Caco-2 (cell line): ENCODE results near the gene NEB. TPM values are rescaled to one million over a fixed set of nuclear protein-coding genes. Genes with fewer than 3 reads are reported as not detected.

Experiments
- BruUV-seq: library from RNA; stranded (reverse); fragments of 400-500 nt; replicated peaks from 2 replicates; lab custom pipeline; 2021; lab: Mats Ljungman, UMichigan
- CTCF ChIA-PET: fragments of 300-600 bp; sonication (Branson Sonifier 250); formaldehyde crosslinking; loops from one replicate; lab custom pipeline; 2022; ENCODE audit warnings: antibody characterized with exemption; lab: Charles Lee
- POLR2A ChIA-PET: fragments of 300-600 bp; sonication (Branson Sonifier 250); formaldehyde crosslinking; loops from one replicate; lab custom pipeline; 2022; ENCODE audit warnings: antibody characterized with exemption; lab: Charles Lee
- DNase-seq, 2 experiments: peaks; one replicate each; pipeline versions ENCODE4 v3.0.0 to v3.0.0-alpha.2; 2020 to 2022
- H3K27me3 ChIP-seq: replicated peaks from 2 replicates; pipeline ENCODE4 v1.6.0; 2011; ENCODE audit warnings: low read length; ENCODE audit not compliant: control insufficient read depth, insufficient read depth
- H3K36me3 ChIP-seq: 2 replicates; pipeline ENCODE4 v1.5.1; 2011; ENCODE audit warnings: low read length; ENCODE audit not compliant: control insufficient read depth, insufficient read depth
- H3K4me1 ChIP-seq: fragments of 250-450 bp; sonication (Bioruptor Pico); 2 replicates; pipeline ENCODE4 v1.5.1; 2020; ENCODE audit warnings: mild to moderate bottlenecking
- H3K4me3 ChIP-seq: 2 replicates; pipeline ENCODE4 v1.5.1; 2011; ENCODE audit warnings: low read depth, mild to moderate bottlenecking, control low read depth, low read length
- H3K9me3 ChIP-seq: fragments of 250-450 bp; sonication (Bioruptor Pico); 2 replicates; pipeline ENCODE4 v1.5.1; 2020; ENCODE audit warnings: mild to moderate bottlenecking, moderate library complexity
- H3K27ac Mint-ChIP-seq: one replicate; pipeline ENCODE4 v1.8.0; 2022; ENCODE audit warnings: mixed read lengths; ENCODE audit not compliant: unreplicated experiment
- H3K27me3 Mint-ChIP-seq: one replicate; pipeline ENCODE4 v1.8.0; 2022; ENCODE audit warnings: mixed read lengths; ENCODE audit not compliant: insufficient read depth, unreplicated experiment
- H3K36me3 Mint-ChIP-seq: one replicate; pipeline ENCODE4 v1.8.0; 2022; ENCODE audit warnings: mild to moderate bottlenecking, mixed read lengths; ENCODE audit not compliant: insufficient read depth, unreplicated experiment
- H3K4me1 Mint-ChIP-seq: one replicate; pipeline ENCODE4 v1.8.0; 2022; ENCODE audit warnings: low read depth, mixed read lengths; ENCODE audit not compliant: unreplicated experiment
- H3K4me3 Mint-ChIP-seq: one replicate; pipeline ENCODE4 v1.8.0; 2022; ENCODE audit warnings: mild to moderate bottlenecking, moderate library complexity, mixed read lengths; ENCODE audit not compliant: unreplicated experiment
- H3K9me3 Mint-ChIP-seq: one replicate; pipeline ENCODE4 v1.8.0; 2022; ENCODE audit warnings: mixed read lengths; ENCODE audit not compliant: unreplicated experiment
- intact Hi-C: fragments of 100-400 bp; cut with micrococcal nuclease; formaldehyde crosslinking; loops from one replicate; pipeline ENCODE4 v1.10.0; 2022; ENCODE audit not compliant: unreplicated experiment
- total RNA-seq: library from RNA; stranded (reverse); gene quantifications from 2 replicates; pipeline ENCODE4 v1.2.3, GENCODE V29; 2022
- TF ChIP-seq, protein P1 (sequence below), 2 experiments: fragments of 200-600 bp in 1 of 2; IDR thresholded peaks; 1 replicate in 1 of 2; 2 replicates in 1 of 2; pipeline versions ENCODE4 v1.5.1 to v1.8.0; 2011 to 2022; ENCODE audit warnings: antibody characterized with exemption in 1 of 2, control low read depth in 1 of 2, inconsistent platforms in 1 of 2, low read depth in 1 of 2, low read length in 1 of 2, mild to moderate bottlenecking in 1 of 2, moderate library complexity in 1 of 2; ENCODE audit not compliant: insufficient read depth in 1 of 2, severe bottlenecking in 1 of 2, unreplicated experiment in 1 of 2

Gene NEB
- total RNA-seq, 1 experiment from 2014 or later, result 14.7 TPM

DNA sequence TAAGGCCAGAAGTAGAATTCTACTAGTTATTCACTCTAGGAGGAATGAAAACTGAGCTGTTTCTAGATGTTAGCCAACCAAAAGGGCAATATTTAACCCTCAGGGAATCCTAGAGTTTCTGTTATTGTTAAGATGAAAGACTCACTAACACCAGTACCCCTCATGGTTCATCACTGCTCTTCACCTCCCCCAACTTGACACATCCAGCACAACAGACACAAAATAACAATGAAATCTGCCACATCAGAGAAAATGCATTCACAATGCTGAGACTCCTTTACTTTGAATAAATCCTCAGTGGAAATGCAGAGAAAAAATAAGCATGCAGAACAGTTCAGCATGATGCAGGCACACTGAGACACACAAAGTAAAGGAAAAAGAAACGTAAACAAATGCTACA is 213.3 kb downstream of the NEB start:
- intact Hi-C loops, result no loop called here
- POLR2A ChIA-PET, result no interaction called here
- no peaks in the 10 kb centered on the region for H3K9me3 Mint-ChIP-seq

GRCh38 chr2:151518802-151519201 is 215.5 kb downstream of the NEB start:
- intact Hi-C loops, result no loop called here
- H3K4me1 Mint-ChIP-seq, result no peaks in the 10 kb centered on the region
- Histone ChIP-seq H3K4me1 (peaks cover 3% of the 10 kb centered on the region; the same call in 1 of the 2 replicates), H3K4me3 (no peak overlapping the region), H3K36me3 (no peaks in the 10 kb centered on the region), H3K27me3 (no peaks in the 10 kb centered on the region), H3K9me3 (no peaks in the 10 kb centered on the region)
- TF ChIP-seq, protein P1, sequence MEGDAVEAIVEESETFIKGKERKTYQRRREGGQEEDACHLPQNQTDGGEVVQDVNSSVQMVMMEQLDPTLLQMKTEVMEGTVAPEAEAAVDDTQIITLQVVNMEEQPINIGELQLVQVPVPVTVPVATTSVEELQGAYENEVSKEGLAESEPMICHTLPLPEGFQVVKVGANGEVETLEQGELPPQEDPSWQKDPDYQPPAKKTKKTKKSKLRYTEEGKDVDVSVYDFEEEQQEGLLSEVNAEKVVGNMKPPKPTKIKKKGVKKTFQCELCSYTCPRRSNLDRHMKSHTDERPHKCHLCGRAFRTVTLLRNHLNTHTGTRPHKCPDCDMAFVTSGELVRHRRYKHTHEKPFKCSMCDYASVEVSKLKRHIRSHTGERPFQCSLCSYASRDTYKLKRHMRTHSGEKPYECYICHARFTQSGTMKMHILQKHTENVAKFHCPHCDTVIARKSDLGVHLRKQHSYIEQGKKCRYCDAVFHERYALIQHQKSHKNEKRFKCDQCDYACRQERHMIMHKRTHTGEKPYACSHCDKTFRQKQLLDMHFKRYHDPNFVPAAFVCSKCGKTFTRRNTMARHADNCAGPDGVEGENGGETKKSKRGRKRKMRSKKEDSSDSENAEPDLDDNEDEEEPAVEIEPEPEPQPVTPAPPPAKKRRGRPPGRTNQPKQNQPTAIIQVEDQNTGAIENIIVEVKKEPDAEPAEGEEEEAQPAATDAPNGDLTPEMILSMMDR (IDR thresholded peaks at IDR 0.05; ENCODE audit: insufficient read depth in 1 of 2, low read depth in 1 of 2, low read length in 1 of 2, severe bottlenecking in 1 of 2, unreplicated experiment in 1 of 2), result no peak
- H3K9me3 Mint-ChIP-seq, result no peaks in the 10 kb centered on the region
- DNase-seq, result no peak
- H3K27me3 Mint-ChIP-seq, result no peaks in the 10 kb centered on the region
- POLR2A ChIA-PET, result no interaction called here
- no TSS peak for BruUV-seq
- H3K27ac Mint-ChIP-seq, result no peak overlapping the region
- H3K4me3 Mint-ChIP-seq, result no peak overlapping the region
- no peaks in the 10 kb centered on the region for H3K36me3 Mint-ChIP-seq
- CTCF ChIA-PET, result no interaction called here

More for the DNA sequence above, 213.3 kb downstream of the NEB start:
- H3K27me3 Mint-ChIP-seq, result no peaks in the 10 kb centered on the region
- DNase-seq, result no peak
- H3K36me3 Mint-ChIP-seq, result no peaks in the 10 kb centered on the region
- Histone ChIP-seq H3K4me3 (no peak overlapping the region), H3K36me3 (no peaks in the 10 kb centered on the region), H3K27me3 (no peaks in the 10 kb centered on the region), H3K4me1 (peaks cover 3% of the 10 kb centered on the region; the same call in 1 of the 2 replicates), H3K9me3 (no peaks in the 10 kb centered on the region)
- CTCF ChIA-PET, result no interaction called here
- H3K4me3 Mint-ChIP-seq, result no peak overlapping the region
- no peak overlapping the region for H3K27ac Mint-ChIP-seq
- H3K4me1 Mint-ChIP-seq, result no peaks in the 10 kb centered on the region
- BruUV-seq, result no TSS peak
- TF ChIP-seq, protein P1 (IDR thresholded peaks at IDR 0.05; ENCODE audit: insufficient read depth in 1 of 2, low read depth in 1 of 2, low read length in 1 of 2, severe bottlenecking in 1 of 2, unreplicated experiment in 1 of 2), result no peak

GRCh38 chr2:151508519-151508918 is 225.8 kb downstream of the NEB start:
- no TSS peak for BruUV-seq
- Mint-ChIP-seq H3K27ac (no peak overlapping the region), H3K27me3 (no peaks in the 10 kb centered on the region), H3K4me3 (no peak overlapping the region), H3K9me3 (no peaks in the 10 kb centered on the region), H3K4me1 (no peaks in the 10 kb centered on the region), H3K36me3 (no peaks in the 10 kb centered on the region)
- Histone ChIP-seq H3K27me3 (no peaks in the 10 kb centered on the region), H3K9me3 (no peaks in the 10 kb centered on the region), H3K4me3 (no peak overlapping the region), H3K36me3 (no peaks in the 10 kb centered on the region; the same call in 1 of the 2 replicates), H3K4me1 (no peaks in the 10 kb centered on the region)
- CTCF ChIA-PET, result no interaction called here
- POLR2A ChIA-PET, result no interaction called here
- peak in 1 of 2 experiments; percentile 3 for DNase-seq
- TF ChIP-seq, protein P1 (IDR thresholded peaks at IDR 0.05; ENCODE audit: insufficient read depth in 1 of 2, low read depth in 1 of 2, low read length in 1 of 2, severe bottlenecking in 1 of 2, unreplicated experiment in 1 of 2), result no peak
- intact Hi-C loops, result no loop called here
